IPS-NIHi7 (cell line): ENCODE results near the gene ABHD16B.
"Not testable (repeated sequence)": the region's sequence is repeated elsewhere in the genome, so short reads cannot be mapped to it uniquely, and the experiment has no call there.

ENCODE experiments used
- DNase-seq: peaks from one replicate; pipeline ENCODE4 v3.0.0; 2012; ENCODE audit warnings: mixed read lengths; ENCODE audit errors: extremely low spot score

ABHD16B gene

GRCh38 chr20:63854766-63855362, 6.4 kb upstream of the ABHD16B start:
- peak; percentile 25 for DNase-seq

GRCh38 chr20:63855363-63856097, 5.8 kb upstream of the ABHD16B start:
- DNase-seq = peak; percentile 35

- DNase-seq = peak; percentile 48
Observed at GRCh38 chr20:63856098-63856511, 5.2 kb upstream of the ABHD16B start.

GRCh38 chr20:63857764-63858392, 3.4 kb upstream of the ABHD16B start:
- DNase-seq = no peak

- peak; percentile 77 for DNase-seq
Observed at GRCh38 chr20:63858393-63859165, 2.7 kb upstream of the ABHD16B start.

- no peak for DNase-seq
Observed at GRCh38 chr20:63859166-63859699, 2.1 kb upstream of the ABHD16B start.

- DNase-seq = no peak
Observed at GRCh38 chr20:63860325-63861051, 810 bp upstream of the ABHD16B start.

- DNase-seq = no peak
Observed at GRCh38 chr20:63861981-63862901, 943 bp downstream of the ABHD16B start.

- DNase-seq = no peak
Observed at GRCh38 chr20:63863021-63863797, 1.9 kb downstream of the ABHD16B start.

- peak; percentile 66 for DNase-seq
Observed at GRCh38 chr20:63863798-63864544, 2.7 kb downstream of the ABHD16B start.

- DNase-seq = no peak
Observed at GRCh38 chr20:63864545-63864977, 3.3 kb downstream of the ABHD16B start.

- DNase-seq = peak; percentile 100
Observed at GRCh38 chr20:63864978-63865640, 3.8 kb downstream of the ABHD16B start, which contains the start of gene TPD52L2. Gene TPD52L2, plus strand, starts transcription at chr20:63865270. Its CDS starts 96 bp downstream, at chr20:63865366.

GRCh38 chr20:63867042-63867441, 5.7 kb downstream of the ABHD16B start:
- DNase-seq = not testable (repeated sequence)

- DNase-seq = no peak
Observed at GRCh38 chr20:63868264-63868663, 7.0 kb downstream of the ABHD16B start.

- DNase-seq = no peak
Observed at GRCh38 chr20:63873477-63873971, 12.2 kb downstream of the ABHD16B start.

GRCh38 chr20:63874241-63874640, 12.9 kb downstream of the ABHD16B start:
- not testable (repeated sequence) for DNase-seq

GRCh38 chr20:63876489-63877036, 15.3 kb downstream of the ABHD16B start:
- DNase-seq = no peak
